Measurements from ENCODE around the gene GFOD2.

Gene GFOD2

GRCh38 chr16:67729636-67730248 is 10.6 kb upstream of the GFOD2 start (continued):
- TF ChIP-seq ZNF148 (tag by site-specific recombination; IDR thresholded peaks at IDR 0.05; ENCODE audit: borderline replicate concordance) (no peak), ZNF132 (tag by site-specific recombination; IDR thresholded peaks at IDR 0.05; ENCODE audit: borderline replicate concordance) (no peak)

GRCh38 chr16:67727521-67728485 is 8.7 kb upstream of the GFOD2 start:
- POLR2A ChIA-PET, result interaction anchor here (1.5 to 2.3 kb wide), 2 partner anchors 8 to 11 kb away, joined by 5 to 11 read pairs; partner anchors contain the start of gene GFOD2
- Histone ChIP-seq H3K4me1 (ENCODE audit: control insufficient read depth, insufficient read depth, low read length) (no peaks in the 10 kb centered on the region), H3K9me3 (ENCODE audit: control insufficient read depth, insufficient read depth, low read depth, low read length) (no peaks in the 10 kb centered on the region), H3K27ac (ENCODE audit: extremely low read depth, low read depth, low read length) (no peak overlapping the region), H3K4me3 (ENCODE audit: low read depth, low read length) (no peak overlapping the region), H3K36me3 (ENCODE audit: control insufficient read depth in 2 of 2, insufficient read depth in 1 of 2, low read length in 2 of 2) (peaks cover 0 to 88% of the 10 kb centered on the region in 2 experiments; a peak in 1 of 3 replicates)
- CTCF ChIA-PET, result interaction anchor here (0.5 kb wide), 1 partner anchor 82 kb away, joined by 4 read pairs; no protein-coding TSS in a partner anchor
- TF ChIP-seq ZNF202 (tag by site-specific recombination; IDR thresholded peaks at IDR 0.05; ENCODE audit: borderline replicate concordance), result no peak
- TF ChIP-seq GLI2 (tag by site-specific recombination; IDR thresholded peaks at IDR 0.05; ENCODE audit: borderline replicate concordance, low read depth), result no peak
- no peak for TF ChIP-seq ZSCAN30 (tag by site-specific recombination; IDR thresholded peaks at IDR 0.05)
- TF ChIP-seq ZNF138 (tag by site-specific recombination; IDR thresholded peaks at IDR 0.05; ENCODE audit: borderline replicate concordance), result no peak
- TF ChIP-seq ZNF501 (tag by site-specific recombination; IDR thresholded peaks at IDR 0.05), result no peak
- TF ChIP-seq ZNF530 (tag by site-specific recombination; IDR thresholded peaks at IDR 0.05; ENCODE audit: low read depth), result no peak
- no peak for TF ChIP-seq ZNF629 (tag by site-specific recombination; IDR thresholded peaks at IDR 0.05)
- TF ChIP-seq KLF16 (tag by site-specific recombination; IDR thresholded peaks at IDR 0.05), result no peak
- no peak for TF ChIP-seq ZNF416 (tag by site-specific recombination; IDR thresholded peaks at IDR 0.05)
- no peak for TF ChIP-seq ZNF121 (tag by site-specific recombination; IDR thresholded peaks at IDR 0.05)
- TF ChIP-seq ZNF18 (tag by site-specific recombination; IDR thresholded peaks at IDR 0.05), result no peak
- TF ChIP-seq ZNF148 (tag by site-specific recombination; IDR thresholded peaks at IDR 0.05; ENCODE audit: borderline replicate concordance), result no peak
- no peak for TF ChIP-seq EGR2 (tag by site-specific recombination; IDR thresholded peaks at IDR 0.05; ENCODE audit: low read depth)
- TF ChIP-seq ZNF544 (tag by site-specific recombination; IDR thresholded peaks at IDR 0.05), result no peak
- TF ChIP-seq ZBTB44 (tag by site-specific recombination; IDR thresholded peaks at IDR 0.05), result no peak
- no peak for TF ChIP-seq YY2 (tag by site-specific recombination; IDR thresholded peaks at IDR 0.05)
- no peak for TF ChIP-seq KLF1 (tag by site-specific recombination; IDR thresholded peaks at IDR 0.05)
- TF ChIP-seq ZNF335 (tag by site-specific recombination; conservative IDR thresholded peaks at IDR 0.05), result no peak

Measured in HEK293 (cell line).